PC-3 (cell line): ENCODE results near the gene OR56A5.

Experiments
- EZH2phosphoT487 ChIP-seq: fragments of 300-600 bp; sonication (generic); IDR thresholded peaks from 2 replicates; pipeline ENCODE4 v1.6.1; 2018; ENCODE audit warnings: mild to moderate bottlenecking, antibody characterized with exemption, low read length, borderline replicate concordance
- TF ChIP-seq, protein P1 (sequence below): fragments of 300-600 bp; sonication (generic); conservative IDR thresholded peaks from 2 replicates; pipeline ENCODE4 v1.5.1; 2017; ENCODE audit warnings: antibody characterized with exemption, low read depth, mild to moderate bottlenecking, low read length

DNA sequence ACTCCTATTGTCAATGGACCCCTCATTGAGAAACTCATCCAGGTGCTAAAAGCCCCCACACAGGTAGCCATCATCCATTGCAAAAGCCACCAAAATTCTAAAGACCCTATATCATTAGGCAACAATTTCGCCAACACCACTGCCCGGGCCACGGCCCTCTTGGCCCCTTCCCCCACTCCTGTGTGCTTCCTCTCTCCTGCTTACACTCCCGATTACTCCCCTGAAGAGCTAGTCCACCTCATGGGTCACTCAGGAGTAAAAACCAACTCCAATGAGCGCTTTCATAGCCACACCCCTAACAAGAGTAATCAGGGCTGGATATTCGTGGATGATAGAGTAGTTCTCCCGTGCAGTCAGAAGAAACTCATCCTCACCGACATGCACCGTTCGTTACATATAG, 35.2 kb downstream of the OR56A5 start:
- TF ChIP-seq, protein P1, sequence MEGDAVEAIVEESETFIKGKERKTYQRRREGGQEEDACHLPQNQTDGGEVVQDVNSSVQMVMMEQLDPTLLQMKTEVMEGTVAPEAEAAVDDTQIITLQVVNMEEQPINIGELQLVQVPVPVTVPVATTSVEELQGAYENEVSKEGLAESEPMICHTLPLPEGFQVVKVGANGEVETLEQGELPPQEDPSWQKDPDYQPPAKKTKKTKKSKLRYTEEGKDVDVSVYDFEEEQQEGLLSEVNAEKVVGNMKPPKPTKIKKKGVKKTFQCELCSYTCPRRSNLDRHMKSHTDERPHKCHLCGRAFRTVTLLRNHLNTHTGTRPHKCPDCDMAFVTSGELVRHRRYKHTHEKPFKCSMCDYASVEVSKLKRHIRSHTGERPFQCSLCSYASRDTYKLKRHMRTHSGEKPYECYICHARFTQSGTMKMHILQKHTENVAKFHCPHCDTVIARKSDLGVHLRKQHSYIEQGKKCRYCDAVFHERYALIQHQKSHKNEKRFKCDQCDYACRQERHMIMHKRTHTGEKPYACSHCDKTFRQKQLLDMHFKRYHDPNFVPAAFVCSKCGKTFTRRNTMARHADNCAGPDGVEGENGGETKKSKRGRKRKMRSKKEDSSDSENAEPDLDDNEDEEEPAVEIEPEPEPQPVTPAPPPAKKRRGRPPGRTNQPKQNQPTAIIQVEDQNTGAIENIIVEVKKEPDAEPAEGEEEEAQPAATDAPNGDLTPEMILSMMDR: no peak
- TF ChIP-seq EZH2phosphoT487: no peak
